Subcutaneous preadipocyte (primary cell): ENCODE data around the gene OR51B2. TPM values are rescaled to one million over a fixed set of nuclear protein-coding genes. Genes with fewer than 3 reads are reported as not detected.

Experiments
- small RNA-seq: library from RNA; depleted of rRNA; stranded (forward); fragments of <200 nt; gene quantifications from one replicate; pipeline ENCODE3, GENCODE V24; 2012
- total RNA-seq: library from RNA; depleted of rRNA; stranded (reverse); fragments of >200 nt; gene quantifications from 2 replicates; pipeline ENCODE4 v1.2.3, GENCODE V29; 2012

Gene OR51B2, protein sequence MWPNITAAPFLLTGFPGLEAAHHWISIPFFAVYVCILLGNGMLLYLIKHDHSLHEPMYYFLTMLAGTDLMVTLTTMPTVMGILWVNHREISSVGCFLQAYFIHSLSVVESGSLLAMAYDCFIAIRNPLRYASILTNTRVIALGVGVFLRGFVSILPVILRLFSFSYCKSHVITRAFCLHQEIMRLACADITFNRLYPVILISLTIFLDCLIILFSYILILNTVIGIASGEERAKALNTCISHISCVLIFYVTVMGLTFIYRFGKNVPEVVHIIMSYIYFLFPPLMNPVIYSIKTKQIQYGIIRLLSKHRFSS
- total RNA-seq = not detected in 2 replicates

GRCh38 chr11:5324197-5324596 lies at the start of gene OR51B2:
Gene OR51B2, minus strand, starts transcription at chr11:5324297. Its CDS starts 0 bp downstream, at chr11:5324297.

DNA sequence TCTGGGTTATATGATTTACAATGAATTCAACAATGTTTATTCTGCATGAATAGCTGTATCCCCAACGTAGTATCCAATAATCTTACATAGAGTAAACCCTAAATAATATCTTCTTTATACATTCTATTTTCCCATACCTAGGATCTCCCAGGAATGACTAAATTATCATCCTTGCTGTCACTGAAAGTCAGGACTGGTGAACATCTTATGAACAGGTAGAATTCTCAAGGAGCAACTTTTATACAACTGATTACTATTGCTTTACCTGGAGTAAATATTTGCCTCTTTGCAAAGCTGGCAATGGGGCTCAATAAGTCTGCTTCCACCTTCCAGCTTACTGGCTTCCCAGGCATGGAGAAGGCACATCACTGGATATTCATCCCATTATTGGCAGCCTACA lies 27.1 kb upstream of the OR51B2 start, which contains the start of gene OR51B6:
TSS of gene OR51B6 (plus strand) at position 301 of the 400 bp plus-strand sequence. CDS start at position 301, 0 bp downstream.

DNA sequence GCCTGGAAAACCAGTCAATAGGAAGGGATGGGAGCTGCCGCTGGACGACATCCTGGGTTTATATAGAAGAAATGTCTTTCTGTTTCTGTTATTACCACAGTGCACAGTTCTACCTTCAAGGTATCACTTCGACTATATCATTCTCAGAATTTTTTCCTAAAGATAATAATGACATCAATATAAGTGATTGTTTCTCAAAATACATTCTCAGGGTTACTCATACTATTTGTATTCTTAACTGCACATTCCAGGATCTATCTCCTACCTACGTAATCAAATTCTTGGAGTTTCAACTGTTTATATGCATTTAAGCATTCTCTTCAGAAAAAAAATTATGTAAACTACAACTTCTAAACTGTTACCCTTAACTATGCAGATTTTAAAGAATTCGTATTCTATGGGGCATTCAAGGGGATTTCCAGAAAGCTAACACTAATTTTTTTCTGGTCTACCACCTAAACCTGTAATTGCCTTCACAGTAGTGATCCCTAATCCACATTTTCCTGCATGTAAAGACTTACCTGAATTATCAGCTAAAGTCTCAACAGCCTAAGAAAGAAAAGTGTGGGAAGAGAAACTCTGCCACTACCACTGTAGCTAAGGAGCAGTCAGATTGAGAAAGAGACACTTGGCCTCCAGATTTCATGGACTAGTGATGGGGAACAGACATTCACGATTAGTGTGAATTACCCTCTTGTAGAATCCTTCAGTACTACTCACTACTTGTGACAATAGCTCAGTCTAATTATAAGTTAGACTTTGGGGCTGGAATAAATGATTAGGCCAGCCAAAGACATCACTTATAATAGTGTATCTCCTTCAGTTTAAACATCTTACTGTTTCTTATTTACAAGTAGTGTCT lies 19.6 kb upstream of the OR51B2 start, which contains the start of gene OR51B5:
TSS of gene OR51B5 (minus strand) at position 51 of the 862 bp plus-strand sequence. CDS start at position 51, 0 bp downstream.

GRCh38 chr11:5301846-5302245 lies 22.3 kb downstream of the OR51B2 start, which contains the start of gene OR51B4:
Gene OR51B4, minus strand, starts transcription at chr11:5301946. Its CDS starts 0 bp downstream, at chr11:5301946.

Small RNA genes within 50 kb of the gene (small RNA-seq; reads per million reads assigned to genes)
- not detected for gene AC104389.3

Other genes starting within 250 kb of the OR51B2 start
- not detected in 2 replicates for gene OR52A5, start 185.9 kb downstream of the OR51B2 start, total RNA-seq
- gene OR52A1, start 169.5 kb downstream of the OR51B2 start, total RNA-seq = not detected in 2 replicates
- not detected in 2 replicates for gene OR51V1, start 123.6 kb downstream of the OR51B2 start, total RNA-seq
- gene HBB, start 97.2 kb downstream of the OR51B2 start, total RNA-seq = not detected in 2 replicates
- not detected in 2 replicates for gene HBD, start 89.8 kb downstream of the OR51B2 start, total RNA-seq
- not detected in 2 replicates for gene HBG1, start 74.4 kb downstream of the OR51B2 start, total RNA-seq
- not detected in 2 replicates for gene HBG2, start 69.5 kb downstream of the OR51B2 start, total RNA-seq
- gene HBE1, start 54.4 kb downstream of the OR51B2 start, total RNA-seq = not detected in 2 replicates
- gene OR51B4, start 22.4 kb downstream of the OR51B2 start, total RNA-seq = not detected in 2 replicates
- gene OR51B5, start 19.2 kb upstream of the OR51B2 start, total RNA-seq = not detected in 2 replicates
- not detected in 2 replicates for gene OR51B6, start 27.2 kb upstream of the OR51B2 start, total RNA-seq
- not detected in 2 replicates for gene OR51M1, start 59.5 kb upstream of the OR51B2 start, total RNA-seq
- gene OR51Q1, start 97.8 kb upstream of the OR51B2 start, total RNA-seq = not detected in 2 replicates
- not detected in 2 replicates for gene OR51I1, start 117.2 kb upstream of the OR51B2 start, total RNA-seq
- gene OR51I2, start 125.0 kb upstream of the OR51B2 start, total RNA-seq = not detected in 2 replicates
- gene OR52D1, start 164.4 kb upstream of the OR51B2 start, total RNA-seq = not detected in 2 replicates
- not detected in 2 replicates for gene UBQLN3, start 185.7 kb upstream of the OR51B2 start, total RNA-seq
- not detected in 2 replicates for gene UBQLNL, start 192.4 kb upstream of the OR51B2 start, total RNA-seq
- gene OR52H1, start 224.2 kb upstream of the OR51B2 start, total RNA-seq = not detected in 2 replicates